ENCODE measurements around the gene NR2F2.

Gene NR2F2

DNA sequence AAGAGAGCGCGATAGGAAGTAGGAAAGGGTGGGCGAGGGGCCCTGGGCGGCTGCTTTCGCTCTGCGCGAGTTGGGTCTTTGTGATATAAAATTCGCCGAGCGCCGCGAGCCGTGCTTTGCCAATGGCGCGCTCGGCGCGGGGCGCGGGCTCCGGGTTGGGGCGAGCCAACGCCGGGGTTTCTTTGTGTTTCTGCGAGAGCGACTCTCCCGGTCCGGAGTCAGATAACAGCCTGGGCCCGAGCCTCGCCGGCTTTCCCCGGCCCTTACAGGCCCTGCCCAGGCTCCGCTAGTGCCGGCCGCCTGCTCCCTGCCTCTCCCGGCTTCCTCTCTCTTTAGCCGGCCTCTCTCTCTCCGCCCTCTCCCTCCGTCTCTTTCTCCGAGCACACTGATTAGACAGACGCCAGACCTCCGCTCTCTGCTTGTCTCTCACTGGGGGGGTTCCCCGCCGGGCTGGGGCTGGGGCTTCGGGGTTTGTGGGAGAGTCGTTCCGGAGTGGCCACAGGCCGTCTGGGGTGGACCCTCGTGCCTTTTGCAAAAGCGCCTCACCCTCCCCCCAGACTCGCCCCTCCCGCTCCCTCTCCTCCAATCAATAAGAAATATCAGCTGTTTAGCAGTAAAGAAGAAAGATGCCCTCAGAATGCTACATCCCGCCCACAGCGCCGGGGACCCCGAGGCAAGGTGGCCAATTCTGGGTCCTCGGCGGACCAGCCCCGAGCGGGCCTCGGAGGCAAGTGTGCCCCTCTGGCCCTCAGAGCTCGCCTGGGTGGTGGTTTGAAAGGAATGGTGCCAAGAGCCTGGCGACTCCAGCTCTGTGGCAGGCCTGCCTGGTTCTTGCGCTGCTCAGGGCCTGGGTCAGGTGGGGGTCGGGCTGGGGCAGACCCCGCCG, 2.9 kb downstream of the NR2F2 start:
- peak overlapping the region; percentile 99 for H3K4me3 ChIP-seq (ENCODE audit: low read depth, low read length)

DNA sequence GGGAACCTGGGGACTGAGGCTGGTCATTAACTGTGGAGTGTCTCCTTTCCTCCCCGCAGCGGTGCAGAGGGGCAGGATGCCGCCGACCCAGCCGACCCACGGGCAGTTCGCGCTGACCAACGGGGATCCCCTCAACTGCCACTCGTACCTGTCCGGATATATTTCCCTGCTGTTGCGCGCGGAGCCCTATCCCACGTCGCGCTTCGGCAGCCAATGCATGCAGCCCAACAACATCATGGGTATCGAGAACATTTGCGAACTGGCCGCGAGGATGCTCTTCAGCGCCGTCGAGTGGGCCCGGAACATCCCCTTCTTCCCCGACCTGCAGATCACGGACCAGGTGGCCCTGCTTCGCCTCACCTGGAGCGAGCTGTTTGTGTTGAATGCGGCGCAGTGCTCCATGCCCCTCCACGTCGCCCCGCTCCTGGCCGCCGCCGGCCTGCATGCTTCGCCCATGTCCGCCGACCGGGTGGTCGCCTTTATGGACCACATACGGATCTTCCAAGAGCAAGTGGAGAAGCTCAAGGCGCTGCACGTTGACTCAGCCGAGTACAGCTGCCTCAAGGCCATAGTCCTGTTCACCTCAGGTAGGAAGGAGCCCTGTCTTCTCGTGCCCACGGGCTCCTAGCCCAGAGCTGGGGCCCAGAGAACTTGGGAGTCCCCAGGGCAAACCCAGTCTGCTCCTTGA, 3.7 kb downstream of the NR2F2 start:
- peak overlapping the region; percentile 99 for H3K4me3 ChIP-seq (ENCODE audit: low read depth, low read length)
- TF ChIP-seq, protein P1, sequence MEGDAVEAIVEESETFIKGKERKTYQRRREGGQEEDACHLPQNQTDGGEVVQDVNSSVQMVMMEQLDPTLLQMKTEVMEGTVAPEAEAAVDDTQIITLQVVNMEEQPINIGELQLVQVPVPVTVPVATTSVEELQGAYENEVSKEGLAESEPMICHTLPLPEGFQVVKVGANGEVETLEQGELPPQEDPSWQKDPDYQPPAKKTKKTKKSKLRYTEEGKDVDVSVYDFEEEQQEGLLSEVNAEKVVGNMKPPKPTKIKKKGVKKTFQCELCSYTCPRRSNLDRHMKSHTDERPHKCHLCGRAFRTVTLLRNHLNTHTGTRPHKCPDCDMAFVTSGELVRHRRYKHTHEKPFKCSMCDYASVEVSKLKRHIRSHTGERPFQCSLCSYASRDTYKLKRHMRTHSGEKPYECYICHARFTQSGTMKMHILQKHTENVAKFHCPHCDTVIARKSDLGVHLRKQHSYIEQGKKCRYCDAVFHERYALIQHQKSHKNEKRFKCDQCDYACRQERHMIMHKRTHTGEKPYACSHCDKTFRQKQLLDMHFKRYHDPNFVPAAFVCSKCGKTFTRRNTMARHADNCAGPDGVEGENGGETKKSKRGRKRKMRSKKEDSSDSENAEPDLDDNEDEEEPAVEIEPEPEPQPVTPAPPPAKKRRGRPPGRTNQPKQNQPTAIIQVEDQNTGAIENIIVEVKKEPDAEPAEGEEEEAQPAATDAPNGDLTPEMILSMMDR (IDR thresholded peaks at IDR 0.05; ENCODE audit: low read depth, low read length): no peak

More for the DNA sequence above, 2.9 kb downstream of the NR2F2 start:
- TF ChIP-seq, protein P1 (IDR thresholded peaks at IDR 0.05; ENCODE audit: low read depth, low read length): no peak

DNA sequence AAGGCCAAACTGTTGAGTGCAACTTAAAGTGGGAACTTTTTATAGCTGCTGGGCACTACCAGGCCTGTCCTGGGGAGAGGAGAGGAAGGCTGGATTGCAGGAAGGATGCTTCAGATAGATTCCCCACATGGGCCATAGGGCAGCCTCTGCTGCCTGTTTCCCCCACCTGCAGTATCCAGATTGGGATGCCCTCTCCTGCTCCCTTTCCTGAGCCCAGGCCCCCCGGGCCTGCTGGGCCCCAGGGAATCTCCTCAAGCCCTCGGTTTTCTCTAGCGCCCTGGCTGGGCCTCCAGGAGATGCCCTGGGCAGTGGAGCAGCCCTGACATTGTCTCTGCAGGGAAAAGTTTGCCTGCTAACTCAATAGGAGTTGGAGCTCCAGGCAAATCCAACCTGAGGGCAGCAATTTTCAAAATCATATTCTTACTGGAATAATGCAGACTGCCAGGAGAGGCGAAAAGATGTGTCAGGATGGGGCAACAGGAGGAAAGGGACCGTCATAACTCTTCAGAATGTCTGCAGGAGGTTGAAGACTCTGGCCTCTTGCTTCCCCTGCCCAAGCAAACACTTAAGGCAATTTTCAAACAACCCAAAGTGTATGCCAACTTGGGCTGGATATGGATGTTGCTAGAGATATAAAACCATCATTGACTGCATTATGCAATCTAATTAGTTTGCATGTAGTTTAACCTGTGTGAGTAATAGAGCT, 4.4 kb downstream of the NR2F2 start:
- H3K4me3 ChIP-seq (ENCODE audit: low read depth, low read length): peak overlapping the region; percentile 99

DNA sequence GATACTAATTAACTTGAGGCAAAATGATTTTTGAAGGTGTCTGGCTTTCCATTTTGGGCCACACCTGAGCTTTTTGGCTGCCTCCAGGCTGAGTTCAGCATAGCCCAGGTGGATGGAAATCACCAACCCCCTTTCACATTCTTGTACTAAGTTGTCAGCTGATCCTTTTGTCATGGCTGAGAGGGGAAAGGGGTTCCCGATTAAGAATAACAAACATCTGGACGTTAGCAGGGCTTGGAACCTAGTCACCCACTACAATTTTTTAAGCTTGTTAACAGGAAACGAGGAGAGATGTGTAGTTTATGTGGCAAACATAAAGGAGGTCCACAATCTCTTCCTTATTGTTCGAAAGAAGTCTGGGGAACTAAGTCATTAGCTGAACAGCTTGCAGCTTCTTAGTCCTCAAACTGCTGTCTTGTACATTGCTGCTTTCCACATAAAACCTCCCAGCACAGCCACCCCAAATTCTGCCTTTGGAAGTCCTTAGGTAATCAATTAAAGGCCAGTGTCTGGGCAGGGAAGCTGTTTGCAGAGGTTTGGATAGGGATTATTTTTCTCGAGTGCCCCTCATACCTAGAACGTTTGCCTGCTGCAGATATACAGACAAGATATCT, 5.0 kb downstream of the NR2F2 start:
- peak overlapping the region; percentile 99 for H3K4me3 ChIP-seq (ENCODE audit: low read depth, low read length)
- TF ChIP-seq, protein P1 (IDR thresholded peaks at IDR 0.05; ENCODE audit: low read depth, low read length): no peak

More for the DNA sequence above, 4.4 kb downstream of the NR2F2 start:
- TF ChIP-seq, protein P1 (IDR thresholded peaks at IDR 0.05; ENCODE audit: low read depth, low read length): no peak

DNA sequence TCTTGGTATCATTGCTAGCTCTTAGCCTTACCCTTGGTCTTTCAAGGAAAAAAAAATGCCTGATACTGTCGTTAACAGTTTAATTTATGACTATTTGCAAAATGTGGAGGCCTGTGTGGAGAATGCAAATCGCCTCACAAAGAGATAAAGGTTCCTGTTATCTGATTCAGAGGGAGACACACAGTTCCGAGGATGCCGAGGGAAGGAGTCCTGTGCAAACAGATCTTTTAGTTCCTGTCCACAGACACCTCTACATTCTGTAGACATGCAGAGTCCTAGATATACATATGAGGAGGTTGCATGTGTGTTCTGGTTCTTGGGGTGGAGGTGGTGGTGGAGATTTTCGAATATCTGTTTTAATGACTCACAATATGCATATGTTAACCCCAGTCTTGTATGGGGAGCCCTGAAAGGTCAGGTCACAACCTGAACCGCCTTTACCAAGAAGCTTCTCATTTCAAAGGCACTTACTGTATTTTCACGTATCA, 5.7 kb downstream of the NR2F2 start:
- TF ChIP-seq, protein P1 (IDR thresholded peaks at IDR 0.05; ENCODE audit: low read depth, low read length): no peak
- H3K4me3 ChIP-seq (ENCODE audit: low read depth, low read length): peak overlapping the region; percentile 99

DNA sequence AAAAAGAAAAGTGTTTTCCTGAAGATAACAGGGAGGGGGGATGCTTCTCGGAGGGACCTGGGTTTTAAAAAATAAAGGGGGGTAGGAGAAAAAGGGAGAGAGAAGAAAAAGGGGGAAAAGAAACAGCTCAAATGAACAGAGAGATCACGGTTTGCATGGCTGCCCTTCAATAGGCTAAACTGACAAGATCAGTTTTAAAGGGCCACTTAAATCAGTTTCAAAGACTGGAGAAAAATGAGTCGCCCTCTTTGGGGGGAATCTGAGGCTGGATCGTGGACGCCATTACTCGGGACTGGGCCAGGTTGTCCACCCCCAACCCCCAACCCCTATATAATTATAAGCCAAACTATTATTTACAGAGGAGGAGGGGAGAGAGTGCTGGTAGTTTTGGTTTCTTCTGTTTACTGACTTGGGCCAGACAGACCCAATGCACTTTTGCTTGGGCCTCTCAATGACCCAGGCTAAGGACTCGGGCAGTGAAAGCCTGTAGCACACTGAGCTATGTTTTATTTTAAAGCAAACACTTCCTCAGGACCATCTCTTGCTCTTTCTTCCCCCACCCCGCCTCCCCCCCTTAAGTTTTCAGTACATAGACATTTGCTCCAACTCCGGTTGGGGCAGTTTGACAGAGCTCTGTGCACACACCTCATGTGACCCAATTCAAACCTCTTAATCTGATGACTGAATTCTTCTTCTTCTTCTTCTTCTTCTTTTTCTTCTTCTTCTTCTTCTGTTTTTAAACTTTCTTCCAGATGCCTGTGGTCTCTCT, 6.3 kb downstream of the NR2F2 start:
- peak overlapping the region; percentile 99 for H3K4me3 ChIP-seq (ENCODE audit: low read depth, low read length)
- TF ChIP-seq, protein P1 (IDR thresholded peaks at IDR 0.05; ENCODE audit: low read depth, low read length): no peak
